HG02798 (cell line): ENCODE data around the gene UBA1.

Experiments
- ATAC-seq: cut with Tn5 transposase; IDR thresholded peaks from one replicate; pipeline ENCODE4 v1.9.1; 2021; ENCODE audit warnings: mild to moderate bottlenecking; ENCODE audit not compliant: unreplicated experiment, poor library complexity

UBA1 gene

GRCh38 chrX:47186096-47186740, 7.4 kb upstream of the UBA1 start:
- no peak for ATAC-seq

DNA sequence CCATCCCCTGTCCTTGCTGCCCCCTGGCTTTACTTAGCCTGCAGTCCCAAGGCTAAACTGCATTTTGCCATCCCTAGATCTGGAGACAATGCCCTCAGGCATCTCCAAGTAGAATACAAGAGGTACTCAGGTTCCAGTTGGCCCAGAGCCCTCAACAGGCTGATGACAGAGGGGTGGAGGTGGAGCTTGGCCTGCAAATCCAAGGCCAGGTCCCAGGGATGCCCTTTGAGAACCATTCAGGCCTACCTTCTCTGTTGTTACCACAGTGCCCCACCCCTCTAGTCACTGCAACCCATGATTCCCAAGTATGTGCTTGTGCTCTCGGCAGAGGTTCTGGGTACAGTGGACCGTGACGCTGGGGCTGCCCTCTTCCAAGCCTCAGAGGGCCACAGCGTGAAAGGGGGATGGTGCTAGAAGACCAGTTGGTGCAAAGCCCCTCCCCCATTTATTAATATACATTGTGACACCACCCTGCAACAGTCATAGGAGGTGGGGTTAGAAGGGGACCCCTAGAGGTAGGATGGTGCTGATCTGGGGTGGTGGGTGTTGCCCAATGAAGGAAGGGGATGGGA, 6.4 kb upstream of the UBA1 start:
- ATAC-seq, result no peak

DNA sequence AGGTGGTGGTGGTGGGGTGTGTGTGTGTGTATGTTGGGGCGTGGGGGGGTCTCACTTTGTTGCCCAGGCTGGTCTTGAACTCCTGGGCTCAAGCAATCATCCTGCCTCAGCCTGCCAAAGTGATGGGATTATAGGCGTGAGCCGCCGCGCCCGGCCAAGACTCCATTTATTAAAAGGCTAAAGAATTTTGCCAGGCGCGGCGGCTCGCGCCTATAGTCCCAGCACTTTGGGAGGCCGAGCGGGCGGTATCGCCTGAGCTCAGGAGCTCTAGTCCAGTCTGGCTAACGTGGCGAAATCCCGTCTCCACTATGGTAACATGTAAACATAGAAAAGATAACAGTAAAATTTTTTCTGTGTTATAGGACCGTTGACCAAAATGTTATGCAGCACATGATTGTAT, 3.7 kb upstream of the UBA1 start:
- no peak for ATAC-seq

GRCh38 chrX:47190445-47191269, 3.0 kb upstream of the UBA1 start:
- ATAC-seq, result peak; percentile 67

- no peak for ATAC-seq
These were observed 2.3 kb upstream of the UBA1 start for GRCh38 chrX:47191331-47191730.

DNA sequence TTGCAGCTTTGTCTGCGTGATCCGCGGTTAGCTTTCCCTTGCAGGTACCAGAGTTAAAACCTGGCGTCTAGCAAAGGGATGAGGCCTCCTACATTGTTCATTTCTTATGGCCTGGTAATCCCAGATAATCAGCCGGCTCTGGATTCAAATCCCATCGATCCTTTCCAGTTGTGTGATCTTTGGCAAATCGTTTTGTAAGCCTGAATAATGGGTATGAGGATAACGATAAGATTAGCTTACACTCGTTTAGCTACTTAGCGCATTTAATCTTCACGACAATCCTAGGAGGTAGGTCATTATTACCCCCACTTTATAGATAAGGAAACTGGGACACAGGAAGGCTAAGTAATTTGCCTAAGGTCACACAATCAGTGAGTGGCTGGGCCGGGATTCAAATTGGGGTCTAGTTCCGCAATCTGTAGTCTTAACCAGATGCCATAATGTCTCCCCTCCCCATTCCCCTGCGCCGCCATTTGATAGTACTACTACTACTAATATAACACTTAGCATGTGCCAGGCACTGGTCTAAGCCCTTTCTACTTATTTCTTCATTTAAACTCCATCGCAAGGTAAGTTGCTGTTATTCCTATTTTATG, 1.7 kb upstream of the UBA1 start:
- ATAC-seq, result no peak

DNA sequence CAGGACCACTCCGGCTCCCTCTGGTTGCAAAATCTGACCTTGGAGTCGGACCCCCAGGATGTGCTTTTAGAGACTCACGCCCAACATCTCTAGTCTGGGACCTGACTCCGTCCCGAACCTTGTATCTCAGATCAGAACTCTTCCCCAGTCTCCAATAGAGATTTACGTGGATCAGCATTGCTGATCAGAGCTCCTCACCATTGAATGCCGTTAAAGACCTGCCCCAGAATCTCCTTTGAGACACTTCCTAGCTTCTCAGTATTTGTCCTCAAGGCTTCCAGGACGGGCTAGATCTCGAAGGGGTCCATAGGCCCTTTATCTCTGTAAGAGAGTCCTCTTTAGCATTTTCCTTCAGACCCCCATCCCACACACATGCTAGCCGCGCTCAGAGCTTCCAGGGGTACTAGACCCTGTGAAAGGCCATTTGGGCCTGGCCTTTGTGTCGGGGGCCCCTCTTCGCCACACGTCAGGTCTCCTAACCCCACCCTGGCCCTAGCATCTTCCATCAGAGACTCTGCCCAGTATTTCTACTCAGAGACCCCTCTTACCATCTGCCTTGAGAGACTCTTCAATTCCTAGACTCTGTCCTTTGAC, 662 bp downstream of the UBA1 start:
- no peak for ATAC-seq

DNA sequence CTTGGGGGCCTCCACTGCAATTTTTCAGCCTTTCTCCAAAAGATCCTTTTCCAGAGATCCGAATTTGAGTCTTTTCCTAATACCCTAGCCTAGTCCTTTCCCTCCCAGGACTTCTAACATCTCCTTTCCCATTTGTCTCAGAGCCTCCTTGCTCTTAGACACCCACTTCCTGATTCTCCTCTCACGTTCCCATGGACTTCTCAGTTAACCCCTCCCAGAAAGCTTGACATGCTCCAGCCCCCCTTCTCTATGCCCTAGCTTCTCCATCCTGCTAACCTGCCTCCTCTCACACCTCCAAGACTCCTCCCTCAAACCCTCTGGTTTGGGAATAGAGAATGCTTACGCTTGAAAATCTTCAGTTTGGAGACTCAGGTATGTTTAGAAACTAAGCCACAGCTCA, 2.5 kb downstream of the UBA1 start:
- no peak for ATAC-seq

- ATAC-seq, result no peak
These were observed 3.9 kb downstream of the UBA1 start for GRCh38 chrX:47197526-47197925.

- no peak for ATAC-seq
These were observed 4.5 kb downstream of the UBA1 start for GRCh38 chrX:47198026-47198686.

GRCh38 chrX:47198687-47199080, 5.1 kb downstream of the UBA1 start:
- no peak for ATAC-seq

GRCh38 chrX:47199286-47199685, 5.7 kb downstream of the UBA1 start:
- no peak for ATAC-seq

- no peak for ATAC-seq
These were observed 6.9 kb downstream of the UBA1 start for GRCh38 chrX:47200385-47201150.

GRCh38 chrX:47201345-47201944, 7.8 kb downstream of the UBA1 start:
- ATAC-seq, result no peak

DNA sequence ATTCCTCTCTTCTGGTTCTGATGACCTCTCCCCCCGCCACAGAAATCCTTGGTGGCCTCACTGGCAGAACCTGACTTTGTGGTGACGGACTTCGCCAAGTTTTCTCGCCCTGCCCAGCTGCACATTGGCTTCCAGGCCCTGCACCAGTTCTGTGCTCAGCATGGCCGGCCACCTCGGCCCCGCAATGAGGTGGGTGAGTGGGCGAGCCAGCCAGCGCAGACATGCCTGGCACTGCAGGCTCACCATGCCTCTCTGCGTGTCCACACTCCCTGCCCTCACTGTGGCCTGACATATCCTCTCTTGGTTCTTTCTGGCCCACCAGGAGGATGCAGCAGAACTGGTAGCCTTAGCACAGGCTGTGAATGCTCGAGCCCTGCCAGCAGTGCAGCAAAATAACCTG, 8.7 kb downstream of the UBA1 start:
- ATAC-seq, result no peak

DNA sequence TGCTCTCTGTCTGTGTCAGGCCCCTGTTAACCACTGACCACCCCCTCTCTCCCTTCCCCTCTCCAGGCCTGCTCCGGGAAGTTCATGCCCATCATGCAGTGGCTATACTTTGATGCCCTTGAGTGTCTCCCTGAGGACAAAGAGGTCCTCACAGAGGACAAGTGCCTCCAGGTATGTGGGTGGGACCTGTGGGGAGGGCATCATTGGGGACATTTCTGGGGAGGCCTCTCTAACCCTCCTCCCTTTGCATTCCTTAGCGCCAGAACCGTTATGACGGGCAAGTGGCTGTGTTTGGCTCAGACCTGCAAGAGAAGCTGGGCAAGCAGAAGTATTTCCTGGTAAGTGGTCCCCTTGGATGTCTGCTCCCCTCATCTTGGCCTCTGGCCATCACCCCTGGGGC, 9.2 kb downstream of the UBA1 start:
- ATAC-seq, result no peak

DNA sequence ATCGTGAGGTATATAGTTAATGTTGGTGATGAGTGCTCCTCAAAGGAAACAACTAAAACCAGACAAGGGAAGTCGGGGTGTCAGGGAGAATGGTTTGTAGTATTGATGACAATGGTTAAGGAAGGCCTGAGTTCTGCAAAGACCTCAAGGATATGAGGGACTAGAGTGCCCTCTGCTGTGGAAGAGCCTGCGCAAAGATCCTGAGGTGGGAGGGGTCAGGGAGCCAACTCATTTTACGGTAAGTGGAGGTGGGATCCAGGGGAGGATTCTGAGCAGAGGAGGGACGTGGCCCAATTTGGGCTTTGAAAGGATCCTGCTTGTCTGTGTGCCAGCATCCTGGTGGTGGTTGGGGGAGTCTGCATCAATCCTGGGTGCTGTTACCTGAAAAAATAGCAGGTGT, 11.3 kb downstream of the UBA1 start:
- no peak for ATAC-seq

DNA sequence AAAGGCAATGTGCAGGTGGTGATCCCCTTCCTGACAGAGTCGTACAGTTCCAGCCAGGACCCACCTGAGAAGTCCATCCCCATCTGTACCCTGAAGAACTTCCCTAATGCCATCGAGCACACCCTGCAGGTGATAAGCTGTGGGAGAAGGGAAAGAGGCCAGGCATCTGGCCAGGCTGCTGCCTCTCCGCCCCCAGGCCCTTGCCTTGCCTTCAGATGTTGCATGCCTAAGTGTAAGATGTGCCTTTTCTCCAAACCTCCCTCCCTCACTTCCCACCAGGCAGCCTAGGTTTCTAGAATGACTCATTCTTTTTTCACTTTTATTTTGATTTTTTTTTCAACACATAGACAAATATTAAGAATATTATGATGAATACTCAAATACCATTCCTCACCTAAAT, 12.7 kb downstream of the UBA1 start:
- ATAC-seq, result no peak

- no peak for ATAC-seq
These were observed 14.5 kb downstream of the UBA1 start for GRCh38 chrX:47208108-47208507.
